AG09319 (cell line): Measurements from ENCODE around the gene NDOR1.

Experiments
- DNase-seq: peaks from one replicate; pipeline ENCODE4 v3.0.0-alpha.2; 2010; ENCODE audit warnings: low read depth; ENCODE audit errors: extremely low read depth
- TF ChIP-seq, protein P1 (sequence below): IDR thresholded peaks from 2 replicates; pipeline ENCODE4 v1.5.1; 2011; ENCODE audit warnings: low read depth, mild to moderate bottlenecking, inconsistent platforms, low read length, moderate library complexity

The NDOR1 gene

DNA sequence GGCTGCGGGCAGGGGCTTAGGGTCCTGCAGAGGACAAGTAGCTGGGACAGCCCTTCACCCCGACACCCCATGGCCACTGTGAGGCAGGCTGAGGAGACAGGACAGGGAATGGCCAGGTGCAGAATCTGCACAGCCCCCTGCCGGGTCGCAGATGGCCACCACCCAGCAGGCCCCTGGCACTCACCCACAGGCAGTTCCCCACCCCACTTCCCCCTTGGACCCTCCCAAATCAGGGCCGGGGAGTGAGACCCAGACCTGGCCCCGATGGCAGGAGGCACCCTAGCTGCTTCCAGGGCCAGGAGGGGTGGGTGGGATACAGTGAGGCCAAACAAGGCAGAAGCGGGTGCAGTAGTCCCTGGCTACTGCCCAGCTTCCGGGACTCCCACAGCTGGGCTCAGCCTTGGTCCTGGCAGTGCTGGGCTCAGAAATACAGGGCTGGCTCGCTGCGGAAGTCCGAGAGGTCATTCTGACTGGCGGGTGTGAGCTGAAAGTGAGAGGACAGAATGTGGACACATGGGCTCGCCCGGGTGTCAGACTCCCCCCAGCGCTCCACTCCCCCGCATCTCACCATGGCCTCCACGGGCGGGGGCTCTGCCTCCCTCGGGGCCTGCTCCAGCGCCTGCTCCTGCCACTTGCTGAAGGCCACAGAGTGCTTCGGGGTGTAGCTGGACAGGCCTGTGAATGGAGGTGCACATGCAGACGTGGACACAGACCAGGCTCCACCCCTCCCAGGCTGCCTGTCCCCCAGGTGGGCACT, 13.6 kb upstream of the NDOR1 start:
- TF ChIP-seq, protein P1, sequence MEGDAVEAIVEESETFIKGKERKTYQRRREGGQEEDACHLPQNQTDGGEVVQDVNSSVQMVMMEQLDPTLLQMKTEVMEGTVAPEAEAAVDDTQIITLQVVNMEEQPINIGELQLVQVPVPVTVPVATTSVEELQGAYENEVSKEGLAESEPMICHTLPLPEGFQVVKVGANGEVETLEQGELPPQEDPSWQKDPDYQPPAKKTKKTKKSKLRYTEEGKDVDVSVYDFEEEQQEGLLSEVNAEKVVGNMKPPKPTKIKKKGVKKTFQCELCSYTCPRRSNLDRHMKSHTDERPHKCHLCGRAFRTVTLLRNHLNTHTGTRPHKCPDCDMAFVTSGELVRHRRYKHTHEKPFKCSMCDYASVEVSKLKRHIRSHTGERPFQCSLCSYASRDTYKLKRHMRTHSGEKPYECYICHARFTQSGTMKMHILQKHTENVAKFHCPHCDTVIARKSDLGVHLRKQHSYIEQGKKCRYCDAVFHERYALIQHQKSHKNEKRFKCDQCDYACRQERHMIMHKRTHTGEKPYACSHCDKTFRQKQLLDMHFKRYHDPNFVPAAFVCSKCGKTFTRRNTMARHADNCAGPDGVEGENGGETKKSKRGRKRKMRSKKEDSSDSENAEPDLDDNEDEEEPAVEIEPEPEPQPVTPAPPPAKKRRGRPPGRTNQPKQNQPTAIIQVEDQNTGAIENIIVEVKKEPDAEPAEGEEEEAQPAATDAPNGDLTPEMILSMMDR: no peak
- DNase-seq: no peak

DNA sequence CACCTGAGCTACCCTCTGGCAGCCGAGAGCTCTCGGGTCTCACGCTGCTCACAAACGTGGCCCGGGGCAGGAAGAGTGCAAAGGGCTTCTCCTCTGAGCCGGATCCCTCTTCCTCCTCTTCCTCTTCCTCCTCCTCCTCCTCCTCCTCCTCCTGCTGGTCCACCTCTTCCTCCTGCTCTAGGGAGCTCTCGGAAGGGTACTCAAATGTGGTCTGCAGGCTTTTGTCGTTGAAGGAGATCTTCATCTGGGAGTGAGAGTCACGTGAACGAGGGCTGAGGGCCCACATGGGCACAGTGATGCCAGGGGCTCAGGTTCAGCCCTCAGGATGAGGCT, 13.1 kb upstream of the NDOR1 start:
- no peak for DNase-seq
- TF ChIP-seq, protein P1: no peak

DNA sequence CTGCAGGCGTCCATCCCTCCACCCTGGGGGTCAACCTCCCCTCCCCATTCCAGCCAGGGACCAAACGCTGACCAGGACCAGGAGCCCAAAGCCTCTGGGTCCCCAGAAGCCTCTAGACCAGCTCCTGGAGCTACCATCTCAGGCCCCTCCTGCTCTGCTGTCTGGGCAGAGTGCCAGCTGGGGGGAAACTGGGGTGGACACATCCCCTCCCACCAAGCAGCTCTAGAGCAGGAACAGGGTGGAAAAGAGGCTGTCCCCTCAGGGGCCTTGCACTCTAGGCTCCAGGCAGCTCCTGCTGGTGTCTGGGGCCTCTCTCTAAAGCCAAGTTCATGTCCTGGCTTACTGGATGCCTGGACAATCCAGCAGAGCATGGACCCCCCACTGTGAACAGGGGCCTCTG, 12.6 kb upstream of the NDOR1 start:
- TF ChIP-seq, protein P1: no peak
- DNase-seq: no peak

DNA sequence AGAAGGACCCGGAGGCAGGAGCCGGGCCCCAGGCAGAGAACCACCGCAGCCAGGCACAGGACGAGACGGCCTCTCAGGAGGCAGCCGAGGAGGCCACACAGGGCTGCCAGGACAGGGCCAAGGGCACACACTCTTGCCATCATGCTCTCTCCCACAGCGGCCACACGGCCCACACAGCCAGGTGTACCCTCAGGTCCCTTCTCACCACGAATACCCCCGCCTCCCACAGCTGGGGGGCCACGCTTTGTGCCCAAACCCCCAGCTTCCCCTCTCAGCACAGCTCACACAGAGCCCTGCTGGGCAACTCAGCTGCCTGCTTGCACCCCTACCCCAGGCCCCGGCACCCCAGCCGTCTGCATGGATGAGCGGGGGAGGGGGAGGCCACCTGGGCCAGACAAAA, 11.7 kb upstream of the NDOR1 start:
- no peak for DNase-seq
- TF ChIP-seq, protein P1: no peak

DNA sequence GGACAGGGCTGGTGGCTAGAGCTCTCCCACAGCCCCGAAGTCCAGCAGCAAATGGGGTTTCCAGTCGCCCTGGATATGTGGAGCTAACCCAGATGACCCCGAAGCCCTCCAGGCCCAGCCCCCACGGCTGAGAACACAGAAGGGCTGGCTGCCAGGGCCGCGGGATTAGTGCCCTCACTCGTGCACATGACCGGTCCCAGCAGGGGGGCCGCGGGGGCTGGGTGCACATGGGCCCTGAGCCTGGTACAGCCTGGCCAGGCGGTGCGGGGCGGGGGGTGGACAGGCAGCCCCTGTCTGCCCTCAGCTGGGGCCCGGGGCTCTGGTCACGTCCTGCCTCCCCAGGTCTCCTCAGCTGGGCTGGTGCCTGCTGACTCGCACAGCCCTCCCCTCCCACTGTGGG, 11.1 kb upstream of the NDOR1 start:
- DNase-seq: no peak
- TF ChIP-seq, protein P1: no peak

DNA sequence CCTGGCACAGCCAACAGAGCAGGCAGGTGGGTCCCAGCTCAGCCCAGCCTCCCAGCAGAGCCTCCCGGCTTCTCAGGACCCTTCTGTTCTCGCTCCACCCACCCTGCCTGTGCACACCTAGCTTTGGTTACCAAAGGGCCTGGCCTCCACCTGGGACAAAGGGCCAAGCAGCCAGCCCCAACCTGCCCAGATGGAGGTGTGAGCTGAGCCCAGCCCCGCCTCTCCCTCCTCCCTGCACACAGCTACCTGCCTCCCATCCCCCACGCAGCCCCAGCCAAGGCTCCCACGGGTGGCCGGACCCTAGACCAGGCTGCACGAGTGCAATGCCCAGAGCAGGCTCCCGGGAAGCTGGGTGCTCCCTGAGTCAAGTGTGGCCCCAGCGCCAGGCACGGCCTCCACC, 10.6 kb upstream of the NDOR1 start:
- DNase-seq: no peak
- TF ChIP-seq, protein P1: no peak

DNA sequence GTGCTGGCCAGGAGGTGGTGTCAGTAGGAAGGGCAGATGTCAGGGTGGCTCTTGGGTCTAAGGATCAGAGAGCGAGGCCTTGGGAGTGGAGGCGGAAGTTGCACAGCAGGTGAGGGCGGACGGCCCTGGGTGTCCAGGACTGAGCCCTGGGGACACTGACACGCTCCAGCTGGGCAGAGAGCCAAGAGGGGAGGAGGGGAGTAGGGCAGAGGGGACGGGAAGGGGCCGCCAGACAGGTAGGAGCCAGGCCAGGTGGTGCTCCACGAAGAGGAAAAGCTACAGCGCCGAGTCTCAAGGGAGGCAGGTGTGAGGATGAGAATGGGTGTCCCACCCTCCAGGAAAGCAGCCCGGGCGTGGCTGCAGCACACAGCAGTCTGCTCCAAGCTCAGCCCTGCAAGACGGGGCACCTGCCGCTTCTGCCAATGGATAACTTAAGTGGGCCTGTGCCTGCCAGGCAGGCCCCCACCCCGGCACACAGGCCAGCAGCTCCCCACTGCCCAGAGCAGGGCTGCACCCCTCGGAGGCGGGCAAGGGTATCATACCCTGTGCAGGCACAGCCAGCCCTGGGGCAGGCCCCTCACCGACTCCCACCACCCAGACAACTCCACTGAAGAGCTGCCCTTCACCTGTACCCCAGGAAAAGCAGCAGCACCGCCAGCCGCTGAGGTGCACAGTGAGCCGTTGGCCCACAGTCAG, 9.8 kb upstream of the NDOR1 start:
- TF ChIP-seq, protein P1: no peak
- no peak for DNase-seq
